ENCODE measurements around the gene CRELD2.

Gene CRELD2

DNA sequence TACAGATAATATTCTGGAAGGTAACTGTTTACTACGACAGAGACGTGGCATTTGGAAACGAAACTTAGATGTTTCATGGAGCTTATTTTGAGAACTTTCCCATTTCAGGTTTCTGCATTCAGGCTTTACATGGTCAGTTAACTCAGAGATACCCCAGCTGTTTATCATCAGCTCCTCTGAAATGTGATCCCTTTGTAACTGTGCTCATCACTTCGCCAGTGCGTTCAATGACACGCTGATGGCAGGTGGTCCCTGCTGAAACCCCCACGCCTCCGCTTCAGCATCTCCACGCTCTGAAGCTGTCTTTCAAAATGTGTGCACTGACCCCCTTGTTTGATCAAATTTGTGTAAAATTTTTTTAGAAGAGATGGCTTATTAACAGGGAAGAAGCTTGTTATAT lies 30.7 kb upstream of the CRELD2 start:
- no peak for DNase-seq

DNA sequence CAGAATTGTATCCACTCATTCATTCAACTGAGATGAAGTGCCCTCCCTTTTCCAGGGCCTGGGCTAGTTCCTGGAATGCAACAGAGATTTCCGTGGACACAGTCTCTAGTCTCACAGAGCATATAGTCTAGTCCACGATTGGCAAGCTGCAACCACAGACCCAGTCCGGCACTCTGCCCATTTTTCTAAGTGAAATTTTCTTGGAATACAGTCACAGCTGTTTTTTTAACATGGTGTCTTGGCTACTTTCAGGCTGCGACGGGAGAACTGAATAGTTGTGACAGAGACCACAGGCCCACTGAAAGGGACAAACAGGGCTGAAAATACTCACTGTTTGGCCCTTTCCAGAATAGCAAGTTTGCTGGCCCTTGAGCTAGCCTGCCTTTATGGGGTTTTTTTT lies 29.4 kb upstream of the CRELD2 start:
- DNase-seq: no peak

DNA sequence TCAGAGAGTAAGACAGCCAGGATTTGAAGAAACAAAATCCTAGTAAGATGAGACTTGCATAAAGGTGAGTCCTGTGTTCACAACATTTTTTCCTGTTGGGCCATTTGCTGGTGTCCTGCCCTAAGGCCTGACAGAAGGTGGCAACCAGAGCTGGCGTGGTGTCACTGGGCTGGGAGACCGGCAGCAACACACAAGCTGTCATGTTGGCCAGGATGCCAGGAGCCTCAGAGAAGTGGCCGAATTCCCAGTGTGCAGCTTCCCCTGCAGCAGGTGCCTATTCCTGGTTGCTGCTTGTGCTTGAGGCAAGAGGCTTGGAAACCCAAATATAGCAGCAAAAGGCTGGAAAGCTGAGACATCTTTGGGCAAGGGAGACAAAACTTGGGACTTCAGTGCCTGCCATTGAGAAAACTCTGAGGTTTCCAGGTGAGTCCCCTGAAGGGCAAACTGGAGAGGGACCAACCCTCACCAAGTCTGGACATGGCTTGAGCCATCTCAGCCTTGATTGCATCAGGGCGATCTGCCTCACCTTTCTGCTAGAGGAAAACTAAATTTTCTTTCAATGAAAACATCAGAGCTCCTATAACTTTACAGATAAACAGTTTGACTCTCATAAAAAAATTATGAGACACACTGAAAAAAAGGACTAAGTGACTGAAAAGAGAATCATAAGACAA lies 26.1 kb upstream of the CRELD2 start:
- no peak for DNase-seq

DNA sequence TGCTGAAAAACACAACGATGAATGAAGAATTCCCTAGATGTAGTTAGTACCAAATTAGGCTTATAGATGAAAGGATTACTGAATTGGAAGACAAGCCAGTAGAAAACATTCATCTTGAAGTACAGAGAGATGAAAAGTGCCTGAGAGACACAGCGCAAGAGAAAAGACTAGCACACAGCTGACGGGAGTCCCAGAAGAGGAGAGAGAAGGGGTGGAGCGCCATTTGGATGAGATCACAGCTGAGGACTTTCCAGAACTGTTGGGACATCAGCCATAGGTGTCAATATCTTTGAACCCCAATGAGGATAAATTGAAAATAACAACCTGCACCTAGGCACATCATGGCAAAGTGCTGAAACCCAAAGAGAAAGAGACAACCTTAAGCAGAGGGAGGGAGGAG lies 25.4 kb upstream of the CRELD2 start:
- no peak for DNase-seq

DNA sequence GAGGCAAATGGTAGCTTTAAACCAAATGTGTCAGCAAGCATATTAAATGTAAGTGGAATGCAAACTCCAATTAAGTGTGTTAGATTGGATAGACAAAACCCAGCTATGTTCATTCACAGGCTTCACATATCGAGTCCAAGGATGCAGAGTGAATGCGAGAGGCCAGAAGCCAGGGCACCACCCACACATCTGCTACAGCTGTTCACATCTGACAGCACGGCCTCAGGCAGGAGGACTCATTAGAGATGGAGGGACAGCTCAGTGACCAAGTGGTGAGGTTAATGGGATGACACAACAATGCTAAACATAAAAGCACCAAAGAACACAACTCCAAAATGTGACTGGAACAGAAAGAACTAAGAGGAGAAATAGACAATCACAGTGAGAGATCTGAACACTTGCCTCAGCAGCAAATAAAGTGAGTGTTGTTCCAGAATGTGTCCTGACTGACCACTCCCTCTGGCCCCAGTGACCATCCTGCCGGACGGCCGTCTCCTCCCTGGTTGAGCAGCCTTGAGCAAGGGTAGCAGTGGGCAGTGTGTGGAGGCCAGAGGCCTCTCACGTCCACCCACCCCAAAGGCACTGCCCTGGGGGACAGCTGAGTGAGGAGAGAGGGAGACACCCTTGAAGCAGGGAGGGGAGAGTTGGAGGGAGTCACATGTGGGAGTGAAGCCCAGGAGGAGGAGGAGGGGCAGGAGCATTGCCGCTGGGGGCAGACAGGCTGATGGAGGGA lies 23.9 kb upstream of the CRELD2 start:
- DNase-seq: no peak

DNA sequence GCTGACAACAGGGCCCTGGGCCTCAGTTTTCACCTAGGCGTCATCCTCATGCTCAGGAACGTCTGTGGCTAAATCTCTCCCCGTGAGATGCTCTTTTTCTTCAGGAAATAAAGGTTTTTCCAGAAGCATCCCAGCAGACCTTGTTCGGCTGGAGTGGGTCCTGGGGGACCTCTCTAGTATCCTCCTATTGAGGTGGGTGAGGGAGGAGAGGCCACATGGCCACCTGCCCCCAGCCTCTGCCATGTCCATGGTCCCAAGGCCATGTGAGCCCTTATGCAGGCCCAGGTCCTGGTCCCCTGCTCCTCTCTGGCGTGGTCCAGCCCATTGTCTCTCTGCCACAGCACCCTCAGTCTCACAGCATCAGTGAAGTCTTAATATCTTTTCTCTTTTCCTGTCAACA lies 22.2 kb upstream of the CRELD2 start:
- no peak for DNase-seq

DNA sequence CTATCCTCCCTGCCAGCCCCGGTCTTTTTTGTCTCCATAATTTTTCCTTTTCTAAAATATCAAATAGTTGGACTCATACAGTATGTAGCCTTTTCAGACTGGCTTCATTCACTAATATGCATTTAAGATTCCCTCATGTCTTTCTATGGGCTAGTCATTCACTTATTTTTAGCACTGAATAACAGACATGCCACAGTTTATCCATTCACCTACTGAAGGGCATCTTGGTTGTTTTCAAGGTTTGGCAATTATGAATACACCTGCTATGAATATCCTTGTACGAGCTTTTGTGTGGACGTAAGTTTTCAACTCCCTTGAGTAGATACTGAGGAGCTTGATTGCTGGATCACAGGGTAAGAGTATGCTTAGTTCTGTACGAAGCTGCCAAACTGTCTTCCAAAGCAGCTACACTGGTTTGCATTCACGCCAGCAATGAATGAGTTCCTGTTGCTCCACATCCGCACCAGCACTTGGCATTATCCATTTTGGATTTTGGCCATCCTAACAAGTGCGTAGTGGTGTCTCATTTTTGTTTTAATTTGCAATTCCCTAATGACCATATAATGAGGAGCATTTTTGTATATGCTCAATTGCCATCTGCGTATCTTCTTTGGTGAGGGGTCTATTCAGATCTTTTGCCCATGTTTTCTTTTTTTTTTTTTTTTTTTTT lies 21.3 kb upstream of the CRELD2 start:
- no peak for DNase-seq

DNA sequence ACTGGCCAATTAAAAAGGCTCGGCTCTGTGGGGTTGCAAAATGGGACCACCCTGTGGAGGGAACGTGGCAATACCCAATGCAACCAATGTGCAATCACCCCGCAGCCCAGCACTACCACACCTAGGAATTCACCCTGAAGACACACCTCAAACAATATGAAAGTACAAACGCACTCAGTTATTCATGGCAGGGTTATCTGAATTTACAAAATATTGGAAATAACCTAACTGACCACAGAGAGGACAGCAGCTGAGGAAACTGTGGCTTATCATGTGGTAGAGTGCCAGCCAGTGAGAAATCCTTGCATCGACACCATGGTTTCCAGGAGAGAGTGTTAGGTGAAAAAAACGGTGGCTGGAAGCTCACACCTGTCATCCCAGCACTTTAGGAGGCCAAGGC lies 18.9 kb upstream of the CRELD2 start:
- DNase-seq: no peak

DNA sequence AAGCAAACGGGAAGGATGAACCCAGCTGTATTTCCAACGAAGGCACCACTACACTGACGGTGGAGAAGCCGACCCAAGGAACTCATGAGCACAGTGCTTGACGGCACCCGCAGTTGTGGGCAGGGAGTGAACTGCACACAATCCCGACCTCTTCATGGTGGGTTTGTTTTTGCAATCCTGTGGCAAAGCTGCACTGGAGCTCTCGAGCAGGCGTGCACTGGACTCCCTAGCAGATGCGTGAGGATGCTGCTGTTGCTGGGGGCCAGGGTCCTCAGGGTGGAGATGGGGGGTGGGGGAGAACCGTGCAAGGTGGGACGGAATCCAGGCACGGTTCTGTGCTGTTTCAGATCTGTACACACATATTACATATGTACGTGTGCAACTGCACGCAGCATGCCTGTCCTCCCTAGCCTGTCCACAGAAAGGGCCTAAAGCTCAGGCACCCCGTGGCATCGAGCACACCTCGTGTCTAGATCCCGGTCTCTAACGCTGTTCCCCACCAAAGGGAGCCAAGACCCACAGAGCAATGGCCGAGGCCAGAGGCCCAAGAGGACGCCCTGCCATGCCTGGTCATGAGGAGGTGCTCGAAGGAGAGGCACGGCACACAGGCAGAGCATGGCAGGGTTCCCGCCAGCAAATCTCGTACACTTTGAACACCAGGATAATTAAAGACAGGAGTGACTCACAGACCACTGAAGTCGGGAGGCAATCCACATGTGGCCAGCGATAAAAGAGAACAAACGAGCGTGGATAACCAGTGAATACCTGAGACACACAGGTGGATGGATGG lies 17.8 kb upstream of the CRELD2 start:
- DNase-seq: no peak

DNA sequence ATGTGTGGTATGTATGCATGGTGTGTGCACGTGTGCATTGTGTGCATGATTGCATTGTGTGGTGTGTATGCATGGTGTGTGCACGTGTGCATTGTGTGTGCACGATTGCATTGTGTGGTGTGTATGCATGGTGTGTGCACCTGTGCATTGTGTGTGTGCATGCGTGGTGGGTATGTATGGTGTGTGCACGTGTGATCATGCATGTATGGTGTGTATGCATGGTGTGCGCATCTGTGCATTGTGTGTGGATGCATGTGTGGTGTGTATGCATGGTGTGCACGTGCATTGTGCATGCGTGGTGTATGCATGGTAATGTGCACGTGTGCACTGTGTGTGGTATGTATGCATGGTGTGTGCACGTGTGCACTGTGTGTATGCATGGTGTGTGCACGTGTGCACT lies 17.0 kb upstream of the CRELD2 start:
- DNase-seq: no peak

DNA sequence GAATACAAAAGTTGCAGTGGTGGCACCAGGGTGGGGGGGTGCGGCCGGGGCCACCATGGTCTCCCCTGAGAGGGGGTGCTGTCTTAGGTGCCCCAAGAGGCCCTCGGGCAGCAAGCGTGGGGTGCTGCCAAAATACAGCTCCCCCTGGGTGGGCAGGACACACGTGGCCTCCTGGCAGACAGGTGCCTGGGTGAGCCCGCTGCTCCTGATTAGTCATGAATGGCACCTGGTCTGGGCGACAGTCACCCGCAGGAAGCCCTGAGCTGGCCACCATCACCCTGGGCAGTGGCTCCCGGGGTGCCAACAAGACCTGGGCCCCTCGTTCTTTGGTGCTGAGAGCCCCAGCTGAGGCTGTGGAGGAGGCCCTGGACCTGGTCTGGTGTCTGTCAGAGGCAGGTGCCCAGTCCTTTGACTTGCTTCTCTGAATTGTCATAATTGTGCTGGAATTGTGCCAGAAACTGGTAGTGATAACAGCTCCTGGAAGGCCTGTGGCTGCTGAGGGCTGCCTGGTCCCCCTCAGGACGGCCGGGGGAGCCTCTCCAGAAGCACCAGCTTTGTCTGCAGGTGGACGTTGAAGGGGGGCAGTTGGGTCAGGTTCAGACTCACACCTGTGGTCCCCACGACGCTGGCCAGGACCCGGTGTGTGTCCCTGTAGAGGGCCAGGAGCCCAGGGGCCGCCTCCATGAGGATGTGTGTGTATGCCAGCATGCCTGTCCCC lies 15.0 kb upstream of the CRELD2 start:
- no peak for DNase-seq

DNA sequence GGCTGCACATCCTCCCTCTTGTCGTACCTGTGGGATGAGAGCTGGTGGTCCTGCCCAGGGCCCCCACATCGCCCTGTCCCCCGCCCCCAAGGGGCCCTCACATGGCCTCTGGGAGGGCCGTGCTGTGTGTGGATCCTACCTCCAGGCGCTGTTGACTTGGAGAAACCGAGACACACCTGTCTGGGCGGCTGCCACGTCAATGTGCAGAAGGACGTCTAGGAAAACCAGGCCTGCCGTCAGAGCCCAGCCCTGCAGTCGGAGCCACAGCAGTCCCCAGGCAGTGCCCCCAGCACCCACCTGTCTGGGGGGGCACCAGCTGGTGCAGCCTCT lies 14.4 kb upstream of the CRELD2 start:
- no peak for DNase-seq

DNA sequence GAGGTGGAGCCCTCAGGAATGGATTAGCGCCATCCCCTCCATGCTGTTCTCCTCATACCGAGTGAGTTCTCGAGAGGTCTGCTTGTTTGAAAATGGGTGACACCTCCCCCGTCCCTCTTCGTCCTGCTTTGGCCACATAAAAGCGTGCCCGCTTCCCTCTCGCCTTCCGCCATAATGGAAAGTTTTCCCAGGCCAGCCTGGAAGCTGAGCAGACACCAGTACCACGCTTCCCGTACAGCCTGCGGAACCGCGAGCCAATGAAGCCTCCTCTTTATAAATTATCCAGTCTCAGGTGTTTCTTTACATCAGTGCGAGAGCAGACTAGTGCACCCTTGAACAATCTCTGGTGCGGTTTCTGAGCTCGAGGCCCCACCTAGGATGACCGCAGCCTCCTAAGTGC lies 13.0 kb upstream of the CRELD2 start:
- DNase-seq: no peak

DNA sequence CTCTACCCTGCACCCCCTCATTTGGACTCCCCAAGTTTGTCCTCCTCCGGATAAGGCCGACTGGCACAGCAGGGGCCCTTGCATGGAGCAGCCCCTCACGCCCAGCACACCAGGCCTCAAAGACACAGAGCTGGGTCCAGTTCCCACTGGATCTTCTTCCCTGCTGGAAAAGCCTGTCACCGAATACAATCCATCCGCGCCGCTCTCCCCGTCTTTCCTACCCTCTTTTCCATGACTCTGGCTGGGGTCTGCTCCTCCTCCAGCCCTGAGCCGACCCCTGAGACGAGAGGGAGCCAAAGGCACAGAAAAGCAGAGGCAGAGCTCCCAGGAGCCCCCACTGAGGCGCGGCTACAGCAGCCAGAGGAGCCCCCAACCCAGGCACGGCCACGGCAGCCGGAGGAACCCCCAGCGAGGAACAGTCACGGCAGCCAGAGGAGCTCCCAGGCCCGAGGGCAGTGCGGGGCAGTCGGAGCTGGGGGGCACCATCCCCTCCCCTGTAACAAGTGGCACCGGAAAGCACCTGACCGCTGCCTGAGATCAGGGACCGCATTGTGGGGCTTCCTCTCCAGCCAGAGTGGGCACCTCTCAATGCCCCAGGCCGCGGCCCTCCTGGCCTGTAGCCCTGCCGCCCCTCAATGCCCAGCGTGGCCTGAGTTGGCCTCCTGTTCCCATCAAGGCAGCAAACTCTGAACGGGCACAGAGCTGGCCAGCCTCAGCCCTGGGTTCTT lies 12.2 kb upstream of the CRELD2 start:
- no peak for DNase-seq

DNA sequence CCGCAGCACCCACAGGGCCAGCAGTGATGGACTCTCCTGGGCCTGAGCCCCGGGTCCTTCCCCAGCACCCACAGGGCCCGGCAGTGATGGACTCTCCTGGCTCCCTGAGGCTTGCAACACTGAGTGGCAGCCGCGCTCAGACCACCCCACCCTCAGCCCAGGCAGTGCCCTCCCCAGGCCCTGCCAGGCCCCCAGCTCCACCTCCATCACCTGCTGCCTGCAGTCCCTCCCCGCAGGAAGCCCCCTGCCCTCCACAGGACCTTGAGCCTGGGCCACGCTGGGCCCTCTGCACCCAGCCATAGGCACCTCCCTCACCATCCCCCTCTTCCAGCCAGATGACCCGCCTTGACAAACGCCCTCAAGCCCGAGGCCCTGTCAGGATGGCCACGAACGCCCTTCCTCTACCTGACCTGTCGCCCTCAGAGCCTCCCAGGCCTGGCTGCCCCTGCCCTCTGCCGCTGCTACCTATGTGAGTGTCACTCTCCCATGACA lies 11.6 kb upstream of the CRELD2 start:
- no peak for DNase-seq

DNA sequence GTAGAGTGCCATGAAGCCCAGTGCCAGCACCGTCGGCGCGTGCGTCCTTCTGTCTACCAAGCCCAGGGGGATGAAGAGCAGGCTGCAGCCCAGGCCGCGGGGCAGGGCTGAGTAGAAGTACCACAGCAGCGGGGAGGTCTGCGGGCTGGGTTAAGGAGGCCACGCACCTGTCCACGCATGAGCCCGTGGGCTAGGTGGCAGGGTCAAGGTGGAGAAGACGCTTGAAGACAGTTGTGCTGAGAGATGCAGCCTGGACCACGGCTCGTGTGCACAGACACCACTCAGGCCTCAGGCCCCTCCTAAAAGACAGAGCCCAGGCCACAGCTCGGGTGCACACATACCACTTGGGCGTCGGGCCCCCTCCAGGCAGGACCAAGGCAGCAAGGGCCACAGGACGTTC lies 10.6 kb upstream of the CRELD2 start:
- DNase-seq: no peak

DNA sequence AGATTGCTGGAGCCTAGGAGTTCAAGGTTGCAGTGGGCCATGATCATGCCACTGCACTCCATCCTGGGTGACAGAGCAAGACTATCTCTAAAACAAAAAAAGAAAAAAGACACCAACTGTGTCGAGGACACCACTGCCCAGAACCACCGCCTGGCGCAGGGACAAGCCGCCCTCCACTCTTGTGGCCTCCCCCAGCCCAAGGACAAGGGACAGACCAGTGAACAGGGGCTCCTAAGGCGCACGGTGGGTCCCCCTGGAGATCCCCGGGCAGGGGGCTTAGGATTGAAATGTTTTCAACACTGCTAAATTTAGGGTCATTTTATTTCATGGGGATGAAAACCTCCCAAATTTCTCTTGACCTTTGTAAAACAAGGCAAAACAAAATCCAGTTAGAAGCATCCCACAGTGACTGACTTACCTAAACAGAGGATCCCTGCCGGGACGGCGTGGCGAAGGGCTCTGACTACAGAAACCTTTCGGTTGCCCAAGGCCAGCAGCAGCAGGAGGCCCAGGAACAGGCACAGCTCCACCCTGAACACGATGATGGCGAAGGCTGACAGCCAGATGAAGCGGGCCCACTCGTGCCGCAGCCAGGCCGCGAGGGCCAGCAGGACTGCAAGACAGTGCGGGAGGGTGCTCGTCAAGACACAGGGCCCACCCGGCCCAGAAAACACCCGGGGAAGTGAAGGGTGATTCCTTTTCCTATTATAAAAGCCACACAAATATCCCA lies 8.8 kb upstream of the CRELD2 start:
- no peak for DNase-seq

DNA sequence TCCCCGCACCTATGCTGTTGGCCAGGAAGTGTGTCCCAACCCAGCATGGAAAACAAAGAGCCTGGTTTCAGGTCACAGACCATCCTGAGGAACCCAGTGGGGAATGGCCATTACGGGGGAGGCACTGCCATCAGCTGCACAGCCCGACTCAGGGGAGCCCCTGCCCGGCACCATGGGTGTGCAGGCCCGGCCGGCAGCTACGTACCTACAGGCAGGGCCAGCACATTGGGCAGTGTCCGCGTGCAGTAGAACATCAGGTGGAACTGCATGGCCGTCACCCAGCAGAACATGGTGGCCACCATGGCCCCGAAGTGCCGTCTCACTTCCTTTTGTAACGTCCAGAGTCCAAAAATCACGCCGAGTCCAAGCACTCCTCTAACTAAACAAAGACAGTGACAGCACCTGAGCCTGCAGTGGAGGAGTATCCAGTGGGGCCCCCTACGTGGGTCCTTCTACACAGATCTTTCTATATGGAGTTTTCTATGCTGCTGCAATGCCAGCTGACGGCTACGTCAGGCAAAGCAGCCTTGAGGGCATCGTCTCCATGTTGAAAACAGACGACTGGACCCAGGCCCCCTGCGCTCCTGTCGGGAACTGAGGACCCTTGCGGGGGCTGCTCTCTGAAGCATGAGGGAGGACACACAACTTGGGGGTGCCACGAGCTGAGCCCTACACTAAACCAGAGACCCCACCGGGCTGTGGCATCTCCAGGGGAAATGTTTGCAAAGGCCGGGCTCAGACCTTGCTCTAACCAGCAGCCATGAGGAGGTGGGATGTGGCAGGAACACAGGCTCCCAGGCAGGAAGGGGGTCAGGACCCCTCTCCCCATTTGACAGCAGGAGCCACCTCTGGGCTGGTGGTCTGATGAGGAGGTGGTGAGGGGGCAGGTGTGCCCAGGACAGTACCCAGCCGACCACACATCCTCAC lies 7.9 kb upstream of the CRELD2 start:
- DNase-seq: no peak

DNA sequence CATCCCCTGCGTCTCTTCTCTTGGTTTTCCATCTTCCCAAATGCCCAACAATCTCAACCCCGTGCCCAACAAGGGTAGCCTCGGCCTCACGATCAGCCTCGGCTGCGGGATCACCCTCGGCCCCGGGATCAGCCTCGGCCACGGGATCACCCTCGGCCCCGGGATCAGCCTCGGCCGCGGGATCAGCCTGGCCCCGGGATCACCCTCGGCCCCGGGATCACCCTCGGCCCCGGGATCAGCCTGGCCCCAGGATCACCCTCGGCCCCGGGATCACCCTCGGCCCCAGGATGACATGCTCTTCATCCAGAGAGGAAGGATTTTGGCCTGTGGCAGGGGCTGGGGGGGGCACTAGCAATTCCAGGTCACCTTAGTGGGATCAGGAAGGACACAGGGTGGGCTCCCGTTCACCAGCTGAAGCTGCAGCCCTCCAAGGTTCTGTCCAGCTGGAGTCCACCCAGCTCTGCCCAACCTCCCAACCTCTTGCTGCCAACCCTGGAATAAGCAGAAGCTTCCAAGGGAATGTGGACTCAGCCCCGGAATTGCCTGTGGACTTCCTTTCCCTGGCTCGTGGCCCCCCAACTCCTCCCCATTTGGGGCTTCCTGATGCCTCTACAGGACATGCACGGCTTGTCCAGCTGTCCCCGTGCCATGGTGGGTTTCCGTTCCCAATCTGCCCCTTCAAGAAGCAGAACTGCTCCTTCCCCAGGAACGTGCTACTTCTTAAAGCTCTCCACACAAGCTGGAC lies 6.4 kb upstream of the CRELD2 start:
- DNase-seq: no peak

DNA sequence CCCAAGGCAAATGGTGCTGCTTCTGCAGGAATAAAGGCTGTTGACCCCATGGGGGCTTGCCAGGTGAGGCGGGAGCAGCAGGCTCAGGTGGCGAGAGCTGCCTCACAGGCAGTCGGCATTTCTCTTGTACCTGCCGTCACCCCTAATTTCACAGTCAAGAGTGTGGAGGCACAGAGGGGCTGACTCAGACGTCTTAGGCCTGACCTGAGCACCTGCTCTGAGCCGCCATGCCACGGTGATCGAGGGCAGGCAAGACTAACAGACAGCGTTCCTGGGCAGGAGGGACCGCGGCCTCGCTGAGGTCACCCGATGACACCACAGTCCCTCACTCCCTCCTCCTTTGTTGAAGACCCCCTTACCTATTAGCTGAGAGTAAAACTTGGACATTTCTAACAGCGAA lies 5.4 kb upstream of the CRELD2 start:
- no peak for DNase-seq
